GM18502 (cell line): ENCODE data around the gene GSK3A.

Source experiments
- ATAC-seq: cut with Tn5 transposase; IDR thresholded peaks from one replicate; pipeline ENCODE4 v1.9.1; 2021; ENCODE audit warnings: mild to moderate bottlenecking; ENCODE audit not compliant: unreplicated experiment, poor library complexity

The GSK3A gene

DNA sequence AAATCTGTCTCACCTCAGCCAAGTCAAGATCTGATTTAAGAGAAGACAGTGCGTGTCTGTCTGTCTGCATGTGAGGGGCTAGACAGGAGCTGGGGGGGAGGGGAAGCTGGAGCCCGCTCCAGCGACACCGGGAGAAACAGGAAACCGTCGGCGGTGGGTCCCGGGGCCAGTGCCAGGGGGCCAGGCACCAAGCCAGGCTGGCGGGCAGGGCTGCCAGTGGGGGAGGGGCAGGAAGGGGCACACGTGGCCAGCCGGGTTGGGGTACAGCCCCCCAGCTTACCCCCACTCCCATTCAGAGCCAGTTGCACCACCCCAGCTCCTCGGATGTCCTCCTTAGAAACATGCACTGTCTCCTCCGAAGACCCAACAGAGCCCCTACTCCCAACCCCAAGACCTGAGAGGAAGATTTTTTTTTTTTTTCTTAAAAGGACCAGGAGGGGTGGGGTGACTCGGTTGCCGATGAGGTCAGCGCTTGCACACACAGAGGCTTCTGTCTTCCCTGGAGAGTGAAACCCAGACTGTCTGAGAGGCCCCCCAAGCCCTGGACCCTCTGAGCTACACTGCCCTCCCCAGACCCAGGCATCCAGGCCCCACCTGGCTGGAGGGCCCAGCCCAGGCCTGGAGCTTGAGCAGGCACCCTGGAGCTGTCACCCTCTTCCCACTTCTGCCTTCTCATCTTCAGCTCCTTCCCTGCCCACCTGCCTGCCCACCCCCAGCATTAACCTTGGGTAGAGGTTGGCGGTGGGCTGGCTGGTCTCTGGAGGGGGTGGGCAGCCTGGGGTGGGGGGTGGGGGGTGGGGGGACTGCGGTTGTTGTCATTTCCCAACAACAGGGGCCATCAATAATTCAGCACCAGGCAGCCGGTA lies 8.5 kb upstream of the GSK3A start:
- no peak for ATAC-seq

DNA sequence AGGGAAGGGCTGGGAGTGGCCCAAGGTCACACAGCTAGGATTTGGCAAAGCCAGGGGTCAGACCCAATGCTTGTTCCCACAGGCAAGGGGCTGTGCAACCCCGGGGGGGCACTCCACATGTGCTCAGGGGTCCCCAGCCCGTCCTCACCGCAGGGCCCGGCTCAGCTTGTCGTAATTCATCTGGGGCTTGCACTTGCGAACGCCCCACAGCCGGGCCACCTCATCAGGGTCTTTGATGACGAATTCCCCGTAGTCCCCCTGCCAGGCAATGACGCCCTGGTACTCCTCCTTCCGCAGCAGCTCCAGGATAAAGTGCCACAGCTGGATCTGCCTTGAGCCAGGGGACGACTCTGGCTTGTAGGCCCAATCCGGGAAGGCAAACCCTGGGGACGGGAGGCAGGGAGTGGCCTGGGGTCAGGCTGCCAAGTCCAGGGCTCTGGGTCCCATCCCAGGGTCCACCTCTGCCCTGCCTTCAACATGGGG lies 7.8 kb upstream of the GSK3A start:
- no peak for ATAC-seq

DNA sequence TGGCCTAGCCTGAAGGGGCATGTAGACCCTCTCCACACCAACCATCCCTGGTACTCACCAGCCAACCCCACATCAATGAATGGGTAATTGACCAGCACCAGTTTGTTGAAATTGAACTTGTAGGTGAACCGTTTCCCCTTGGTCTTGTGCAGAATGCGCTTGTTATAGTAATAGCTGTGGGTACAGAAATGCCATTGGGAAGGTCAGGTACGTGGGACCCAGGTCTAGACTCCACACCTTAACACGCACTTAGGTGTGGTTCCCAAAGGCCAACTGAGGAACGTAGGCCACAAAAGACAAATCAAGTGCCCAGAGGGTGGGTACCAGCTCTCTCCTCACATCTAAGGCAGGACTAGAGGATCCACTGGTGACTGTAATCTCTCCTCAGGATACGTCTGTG lies 7.4 kb upstream of the GSK3A start:
- no peak for ATAC-seq

DNA sequence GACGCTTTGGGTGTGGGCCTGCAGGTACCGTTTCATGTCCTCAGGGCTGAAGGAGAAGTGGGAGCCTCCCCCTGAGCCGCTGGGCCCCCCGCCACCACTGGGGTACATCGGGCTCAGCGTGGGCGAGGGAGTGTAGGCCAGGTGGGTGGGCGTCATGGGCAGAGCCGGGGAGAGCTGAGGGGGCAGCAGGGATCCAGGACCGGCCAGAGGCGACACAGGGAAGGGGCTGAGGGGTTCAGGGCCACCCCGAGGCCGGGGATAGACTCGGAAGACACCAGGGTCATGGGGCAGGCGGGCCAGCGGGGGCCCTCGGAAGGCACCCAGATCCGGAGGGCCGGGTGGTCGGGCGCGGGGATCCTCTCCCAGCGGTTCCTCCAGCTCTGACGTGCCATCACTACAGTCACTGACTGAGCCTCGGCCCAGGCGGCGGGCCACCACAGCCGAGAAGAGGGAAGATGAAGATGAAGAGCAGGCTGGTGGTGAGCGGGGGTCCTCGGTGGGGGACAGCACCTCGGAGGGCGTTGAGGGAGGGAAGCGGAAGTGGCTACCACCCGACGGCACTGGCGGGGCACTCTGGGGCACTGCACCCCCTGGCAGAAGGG lies 6.8 kb upstream of the GSK3A start:
- ATAC-seq, result no peak

DNA sequence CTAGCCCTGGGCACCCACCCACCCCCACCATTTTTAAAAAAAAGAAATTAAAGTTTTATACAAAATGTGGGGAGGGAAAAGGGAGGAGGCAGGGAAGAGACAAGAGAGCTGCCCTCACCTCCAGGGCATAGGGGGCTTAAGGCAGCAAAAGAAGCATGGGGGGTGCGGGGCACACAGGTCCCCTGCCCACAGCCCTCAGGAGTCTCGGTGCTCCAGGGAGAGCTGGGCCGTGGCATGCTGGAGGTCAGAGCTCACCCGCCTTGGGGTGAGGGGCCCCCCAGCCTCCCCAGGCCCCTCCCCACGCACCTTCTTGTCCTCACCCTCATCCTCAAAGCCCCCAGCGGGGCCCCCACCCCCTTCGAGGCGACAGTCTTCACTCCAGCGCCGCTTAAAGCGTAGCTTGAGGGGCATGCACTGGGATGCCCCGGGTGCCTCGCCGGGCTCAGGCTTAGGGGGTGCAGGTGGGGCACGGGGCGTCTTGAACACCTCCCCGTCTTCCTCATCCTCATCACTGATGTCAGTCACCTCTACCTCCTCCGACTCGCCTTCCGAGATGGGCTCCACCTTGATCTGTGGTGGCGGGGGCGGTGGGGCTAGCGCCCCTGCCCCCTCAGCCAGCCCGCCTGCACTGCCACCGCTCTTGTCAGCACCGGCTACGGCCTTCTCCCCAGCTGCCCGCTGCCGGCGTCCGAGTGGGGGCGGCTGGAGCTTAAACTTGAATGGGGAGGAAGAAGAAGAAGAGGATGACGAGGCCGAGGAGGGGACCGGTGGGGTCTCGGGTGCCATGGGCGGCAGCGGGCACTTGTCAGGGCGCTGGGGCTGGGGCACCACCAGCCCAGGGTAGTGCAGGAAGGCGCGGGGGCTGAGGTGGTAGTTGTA lies 6.1 kb upstream of the GSK3A start:
- no peak for ATAC-seq

DNA sequence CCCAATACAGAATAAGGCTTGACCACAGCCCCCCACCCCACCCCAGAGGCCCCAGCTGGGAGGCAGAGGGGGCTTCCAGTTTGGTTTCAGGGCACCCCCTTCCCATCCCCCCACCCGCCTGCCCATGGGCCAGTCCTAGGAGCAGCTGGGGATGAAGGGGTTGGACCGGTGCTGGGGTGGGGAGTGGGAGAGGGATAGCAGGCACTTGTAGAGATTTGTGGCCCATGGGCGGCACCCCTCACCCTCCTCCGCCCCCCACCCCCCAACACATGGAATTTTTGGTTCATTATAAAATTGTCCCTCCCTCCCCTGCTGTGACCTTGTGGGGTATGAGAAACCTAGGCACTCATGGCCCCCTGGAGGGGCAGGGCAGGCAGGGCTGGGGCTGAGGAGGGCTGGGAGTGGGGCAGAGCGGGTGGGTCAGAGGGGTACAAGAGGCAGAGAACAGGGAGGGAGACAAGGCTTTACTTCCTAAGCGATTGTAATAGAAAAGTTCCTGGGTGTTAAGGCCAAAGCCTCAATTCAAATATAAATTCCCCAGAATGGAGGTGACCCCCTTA lies 5.3 kb upstream of the GSK3A start:
- ATAC-seq, result no peak

DNA sequence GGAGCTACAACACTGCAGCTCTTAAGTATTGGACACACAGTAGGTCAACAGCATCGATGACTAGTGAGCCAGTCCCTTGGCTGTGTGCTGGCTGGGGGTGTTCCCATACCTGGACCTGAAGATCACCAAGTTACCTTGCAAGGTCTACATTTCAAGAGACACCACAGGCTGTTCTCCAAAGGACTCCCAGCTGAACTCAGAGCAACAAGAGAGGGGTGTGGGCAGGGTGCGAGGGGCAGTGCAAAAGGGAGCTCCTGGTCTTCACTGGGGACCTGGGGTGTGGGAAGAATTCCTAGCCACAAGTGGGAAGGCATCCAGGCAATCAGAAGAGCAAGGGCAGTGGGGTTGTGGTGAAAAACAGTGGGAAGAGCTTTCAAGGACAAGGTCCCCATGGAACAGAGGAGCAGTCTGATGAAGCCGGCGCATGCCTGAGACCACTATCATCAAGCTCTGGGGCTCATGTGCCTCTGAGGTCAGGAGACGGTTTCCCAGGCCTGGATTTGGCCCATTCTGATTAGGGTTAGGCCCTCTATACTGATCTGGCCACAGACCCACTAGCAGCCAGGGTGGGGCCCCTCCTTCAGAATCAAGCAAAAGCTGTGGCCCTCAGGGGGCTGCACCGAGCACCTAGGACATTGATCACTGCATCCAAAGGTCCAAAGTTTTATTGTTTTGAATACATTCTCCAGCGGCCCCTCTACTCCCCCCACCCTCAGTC lies 4.7 kb upstream of the GSK3A start:
- ATAC-seq, result no peak

DNA sequence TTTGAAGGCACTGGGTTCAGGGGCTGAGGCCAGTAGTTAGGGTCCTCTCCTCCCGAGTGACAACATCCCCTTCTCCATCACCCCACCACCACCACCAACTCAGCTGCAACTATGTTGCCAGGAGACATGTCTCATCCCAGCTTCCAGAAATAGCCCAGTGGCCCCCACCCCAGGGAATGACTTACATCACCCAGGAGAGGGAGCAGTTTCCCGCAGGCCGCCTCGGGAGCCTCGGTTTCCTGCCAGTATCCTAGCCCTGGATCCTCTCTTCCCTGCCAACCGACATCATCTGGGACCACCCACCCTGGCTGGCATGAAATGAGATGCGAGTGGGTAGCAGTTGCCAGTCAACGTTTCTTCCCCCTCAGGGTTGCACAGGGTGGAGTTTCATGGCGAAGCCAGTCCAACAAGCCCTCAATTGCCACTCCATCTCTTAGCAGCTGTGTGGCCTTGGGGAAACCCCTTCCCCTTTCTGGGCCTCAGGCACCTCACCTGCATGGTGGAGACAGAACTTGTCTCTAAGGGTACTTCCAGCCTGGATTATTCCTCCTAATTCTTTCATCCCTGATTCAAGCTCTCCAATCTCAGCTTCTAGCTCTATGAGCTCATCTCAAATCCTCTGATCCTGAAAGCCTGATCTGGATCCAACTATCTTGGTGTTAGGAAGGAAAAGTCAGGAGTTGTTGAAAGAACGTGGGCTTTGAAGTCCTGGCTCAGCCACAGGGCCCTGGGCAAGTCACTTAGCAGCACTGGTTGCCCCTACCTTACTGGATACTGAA lies 3.9 kb upstream of the GSK3A start:
- no peak for ATAC-seq

DNA sequence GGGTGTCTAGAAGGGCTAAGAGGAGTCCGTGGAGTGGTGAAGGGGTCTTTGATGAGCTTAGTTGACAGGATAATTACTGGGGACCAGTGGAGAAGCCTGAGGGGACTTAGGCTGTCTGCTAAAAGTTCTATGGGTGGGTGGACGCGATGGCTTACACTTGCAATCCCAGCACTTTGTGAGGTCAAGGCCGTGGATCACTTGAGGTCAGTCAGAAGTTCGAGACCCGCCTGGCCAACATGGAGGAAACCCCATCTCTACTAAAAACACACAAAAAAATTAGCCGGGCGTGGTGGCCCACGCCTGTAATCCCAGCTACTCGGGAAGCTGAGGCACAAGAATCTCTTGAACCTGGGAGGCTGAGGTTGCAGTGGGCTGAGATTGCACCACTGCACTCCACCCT lies 2.8 kb upstream of the GSK3A start:
- ATAC-seq, result no peak

DNA sequence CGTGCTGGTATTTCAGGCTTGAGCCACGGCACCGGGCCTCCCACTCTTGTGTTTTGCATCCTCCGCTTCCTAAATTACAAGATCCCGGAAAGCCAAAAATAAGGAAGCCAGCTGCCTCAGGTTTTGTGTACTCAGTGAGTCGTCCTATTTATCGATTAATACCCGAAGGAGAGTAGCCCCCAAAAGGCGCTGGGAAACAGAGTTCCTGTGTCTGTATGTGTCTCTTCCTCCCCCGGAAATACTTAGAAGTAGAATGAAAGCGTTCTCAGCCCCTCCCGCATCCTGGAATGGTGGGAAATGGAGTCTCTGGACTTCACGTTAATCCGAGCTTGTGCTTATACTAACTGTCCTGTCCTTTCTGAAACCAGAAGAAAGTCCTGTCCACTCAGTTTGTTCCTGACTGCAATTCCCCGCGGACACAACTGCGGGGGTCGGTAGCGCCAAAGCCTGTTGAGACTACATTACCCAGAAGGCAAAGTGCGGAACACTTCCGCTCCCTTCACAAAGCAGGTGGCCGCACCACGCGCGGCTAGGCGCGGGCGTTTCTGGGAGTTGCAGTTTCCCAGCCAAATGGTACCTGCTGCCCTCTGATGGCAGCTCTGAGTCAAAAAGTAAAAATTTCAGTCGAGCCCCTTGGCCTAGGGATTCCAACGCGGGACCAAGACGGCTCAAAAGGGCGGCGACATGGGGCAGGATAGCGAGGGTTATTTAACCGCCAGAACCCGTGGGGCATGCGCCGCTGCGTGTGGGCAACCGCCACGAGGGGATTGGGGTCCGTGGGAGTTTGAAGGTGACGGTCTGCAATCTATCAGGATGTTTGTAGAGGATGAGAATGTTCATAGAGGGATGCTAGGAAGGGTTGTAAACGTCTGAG lies 2.2 kb upstream of the GSK3A start:
- ATAC-seq, result peak; percentile 51

DNA sequence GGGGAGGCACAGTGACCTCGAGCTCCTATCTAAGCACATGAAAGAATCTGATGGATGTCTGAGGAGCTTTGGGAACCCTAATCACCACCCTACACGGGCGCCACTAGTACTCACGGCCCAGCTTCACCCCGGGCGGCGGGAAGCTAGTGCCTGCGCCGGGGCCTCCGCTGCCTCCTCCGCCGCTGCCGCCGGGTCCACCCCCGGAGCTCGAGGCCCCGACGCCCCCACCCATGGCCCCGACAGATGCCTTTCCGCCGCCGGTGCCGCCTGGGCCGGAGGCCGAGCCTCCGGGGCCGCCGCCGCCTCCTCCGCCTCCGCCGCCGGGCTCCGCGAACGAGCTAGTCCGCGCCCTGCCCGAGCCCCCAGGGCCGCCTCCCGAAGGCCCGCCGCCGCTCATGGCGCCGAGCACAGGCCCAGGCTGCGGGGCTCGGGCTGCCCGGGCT lies 312 bp downstream of the GSK3A start:
- peak; percentile 2 for ATAC-seq

DNA sequence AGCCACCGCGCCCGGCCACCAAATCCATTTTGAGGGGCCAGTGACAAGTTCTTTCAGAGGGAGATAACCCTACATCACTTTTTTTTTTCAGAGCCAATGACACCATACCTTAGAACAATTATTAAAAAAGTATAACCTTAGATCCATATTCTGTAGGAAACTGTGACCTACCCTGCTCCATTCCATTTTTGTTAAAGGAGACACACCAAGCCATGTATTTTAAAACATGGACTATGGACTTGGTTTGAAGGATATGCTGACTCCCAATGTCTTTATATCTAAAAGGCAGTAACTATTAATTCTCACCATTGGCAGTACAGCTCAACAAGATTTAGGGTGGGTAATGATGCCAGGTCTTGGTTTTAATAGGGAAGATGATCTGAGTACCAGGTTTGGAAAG lies 1.1 kb downstream of the GSK3A start:
- no peak for ATAC-seq

DNA sequence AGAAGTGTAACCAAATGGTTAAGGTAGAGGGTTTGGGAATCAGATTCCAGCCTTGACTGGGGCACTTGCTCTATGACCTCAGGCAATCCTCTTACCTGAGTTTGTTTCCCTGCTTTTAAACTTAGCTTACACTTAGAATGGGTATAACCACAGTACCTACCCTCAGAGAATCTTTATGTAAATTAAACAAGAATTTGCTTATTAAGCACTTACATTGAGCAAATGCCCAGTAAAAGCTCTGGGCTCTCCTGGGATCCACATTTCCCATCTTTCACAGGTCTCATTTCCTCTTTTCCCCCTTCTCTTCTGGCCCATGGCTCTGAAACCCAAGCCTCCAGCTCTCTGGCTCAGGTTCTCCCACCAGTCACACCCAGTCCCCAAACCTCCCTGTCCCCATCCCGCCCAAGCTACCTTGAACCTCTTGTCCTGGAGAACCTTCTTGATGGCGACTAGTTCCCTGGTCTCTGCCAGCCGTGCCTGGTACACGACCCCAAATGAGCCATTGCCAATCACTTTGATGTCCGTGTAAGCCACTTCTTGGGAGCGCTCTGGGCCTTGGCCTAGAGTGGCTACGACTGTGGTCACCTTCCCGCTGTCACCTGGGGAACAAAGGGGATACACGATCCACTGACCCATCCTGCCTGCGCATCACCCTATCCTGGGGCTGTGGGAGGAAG lies 2.7 kb downstream of the GSK3A start:
- no peak for ATAC-seq

DNA sequence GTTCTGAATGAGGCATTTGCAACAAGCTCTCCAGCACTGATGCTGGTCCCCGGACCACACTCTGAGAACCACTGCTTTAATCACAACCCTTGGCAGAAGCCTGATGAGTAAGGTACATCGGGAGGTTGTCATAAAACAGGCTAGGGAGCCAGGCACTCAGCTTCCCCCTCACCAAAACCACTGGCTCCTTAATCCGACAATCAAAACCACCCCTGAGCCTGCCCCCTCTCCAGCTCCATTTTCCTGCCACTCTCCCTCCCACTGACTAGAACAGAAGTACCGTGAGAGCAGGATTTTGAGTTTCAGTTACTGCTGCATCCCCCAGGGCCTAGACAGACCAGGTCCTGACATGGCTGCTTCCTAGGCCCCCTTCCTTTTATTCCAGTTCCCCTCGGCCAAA lies 7.2 kb downstream of the GSK3A start:
- ATAC-seq, result no peak

DNA sequence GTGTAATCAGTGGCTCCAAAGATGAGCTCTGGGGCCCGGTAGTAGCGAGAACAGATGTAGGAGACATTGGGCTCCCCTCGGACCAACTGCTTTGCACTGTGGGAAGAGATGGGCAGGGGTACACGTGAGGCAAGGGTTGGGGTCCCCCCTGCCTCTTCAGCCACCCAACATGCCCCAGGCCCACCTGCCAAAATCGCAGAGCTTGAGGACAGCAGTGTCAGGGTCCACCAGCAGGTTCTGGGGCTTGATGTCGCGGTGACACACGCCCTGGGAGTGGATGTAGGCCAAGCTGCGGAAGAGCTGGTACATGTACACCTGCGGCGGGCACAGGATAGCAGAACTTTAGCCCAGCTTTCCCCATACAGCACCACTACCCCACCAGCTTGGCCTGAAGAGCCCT lies 8.0 kb downstream of the GSK3A start:
- no peak for ATAC-seq

DNA sequence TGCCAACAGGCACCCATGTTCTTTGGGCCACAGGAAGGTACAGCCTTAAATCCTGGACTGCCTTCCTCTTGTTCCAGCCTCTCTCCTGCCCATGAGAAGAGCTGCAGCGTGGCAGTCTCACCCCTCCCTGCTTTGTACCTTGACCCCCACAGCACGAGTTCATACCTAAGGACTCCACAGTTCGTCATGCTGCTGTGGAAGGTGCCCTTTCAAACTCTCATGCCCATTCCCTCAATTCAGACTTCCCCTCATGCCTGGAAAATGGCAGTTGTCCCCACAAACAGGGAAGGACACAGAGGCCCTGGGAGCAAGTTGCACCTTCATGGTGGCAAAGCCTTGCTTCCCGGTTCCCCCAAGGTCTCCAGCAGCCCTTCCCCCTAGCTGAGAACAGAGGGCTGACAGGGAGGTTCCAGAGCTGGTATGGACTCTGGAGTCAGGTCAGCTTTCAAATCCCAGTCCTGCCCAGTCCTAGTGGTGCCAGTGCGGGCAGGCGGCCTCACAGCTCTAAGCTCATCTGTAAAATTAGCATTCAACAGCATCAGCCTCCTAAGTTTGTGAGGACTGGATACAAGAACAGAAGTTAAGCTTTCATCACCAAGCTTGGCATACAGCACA lies 8.6 kb downstream of the GSK3A start:
- no peak for ATAC-seq

DNA sequence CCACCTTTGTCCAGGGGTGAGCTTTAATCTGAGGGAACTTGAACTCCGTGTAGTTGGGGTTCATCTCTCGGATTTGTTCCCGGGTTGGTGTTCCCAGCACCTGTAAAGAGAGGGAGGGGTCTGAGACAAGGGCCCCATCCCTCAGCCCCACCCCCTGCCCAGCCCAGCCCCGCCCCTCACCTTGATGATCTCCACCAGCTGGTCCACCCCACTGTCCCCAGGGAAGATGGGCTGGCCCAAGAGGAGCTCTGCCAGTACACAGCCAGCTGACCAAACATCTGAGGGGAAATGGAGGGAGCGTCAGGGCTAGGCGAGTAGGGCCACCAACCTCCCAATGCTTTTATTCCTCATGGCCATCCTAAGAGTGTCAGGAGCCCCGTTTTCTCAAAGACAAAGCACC lies 9.3 kb downstream of the GSK3A start:
- no peak for ATAC-seq
